GM18868 (cell line): ENCODE measurements around the gene EML1.
"Not testable (repeated sequence)": the region's sequence is repeated elsewhere in the genome, so short reads cannot be mapped to it uniquely, and the experiment has no call there.

Source experiments
- ATAC-seq: cut with Tn5 transposase; IDR thresholded peaks from one replicate; pipeline ENCODE4 v1.9.1; 2021; ENCODE audit warnings: mild to moderate bottlenecking, moderate library complexity; ENCODE audit not compliant: unreplicated experiment

EML1 gene

DNA sequence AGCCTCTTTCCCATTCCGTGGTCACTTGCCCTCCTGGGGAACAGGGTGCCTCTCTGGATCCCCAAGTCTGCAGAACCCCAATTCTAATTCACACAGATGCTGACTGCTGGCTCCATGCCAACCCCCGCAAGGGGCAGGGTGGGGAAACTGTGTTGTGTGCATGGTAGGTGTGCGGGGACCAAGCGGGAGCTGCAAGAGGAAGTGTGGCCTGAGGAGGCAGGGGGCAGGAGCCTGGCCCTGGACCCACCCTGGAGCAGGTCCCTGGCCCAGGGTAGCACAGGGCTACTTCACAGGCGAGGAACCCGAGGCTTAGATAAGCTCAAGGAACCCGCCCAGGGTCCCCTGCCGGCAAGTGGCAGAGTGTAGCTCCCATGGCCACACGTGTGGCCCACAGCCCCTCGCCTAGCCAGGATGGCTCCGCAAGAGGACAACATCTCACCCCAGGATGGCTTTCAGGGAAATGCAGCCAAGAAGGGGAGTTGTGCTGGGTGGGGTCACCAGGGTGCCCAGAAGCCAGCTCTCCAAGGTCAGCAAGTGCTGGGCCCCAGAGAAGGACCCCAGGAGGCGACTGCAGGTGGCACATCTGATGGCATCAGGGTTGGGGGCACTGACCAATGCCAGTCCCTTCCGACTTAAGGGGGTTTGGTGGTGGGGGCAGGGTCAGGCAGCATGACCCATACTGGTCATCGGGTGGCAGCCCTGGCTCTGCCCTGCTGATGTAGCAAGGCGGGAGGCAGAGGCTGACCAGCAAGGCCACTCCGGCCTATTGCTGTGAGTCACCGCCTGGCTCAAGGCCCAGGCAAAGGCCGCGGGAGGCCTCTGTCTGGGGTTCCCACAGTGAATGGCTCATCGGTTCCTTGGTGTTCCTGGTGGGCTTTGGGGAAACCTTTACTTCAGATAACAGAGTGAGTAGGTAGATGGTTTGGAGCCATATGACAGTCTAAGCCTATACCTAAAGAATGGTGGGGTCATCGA is 37.3 kb upstream of the EML1 start:
- ATAC-seq, result no peak

DNA sequence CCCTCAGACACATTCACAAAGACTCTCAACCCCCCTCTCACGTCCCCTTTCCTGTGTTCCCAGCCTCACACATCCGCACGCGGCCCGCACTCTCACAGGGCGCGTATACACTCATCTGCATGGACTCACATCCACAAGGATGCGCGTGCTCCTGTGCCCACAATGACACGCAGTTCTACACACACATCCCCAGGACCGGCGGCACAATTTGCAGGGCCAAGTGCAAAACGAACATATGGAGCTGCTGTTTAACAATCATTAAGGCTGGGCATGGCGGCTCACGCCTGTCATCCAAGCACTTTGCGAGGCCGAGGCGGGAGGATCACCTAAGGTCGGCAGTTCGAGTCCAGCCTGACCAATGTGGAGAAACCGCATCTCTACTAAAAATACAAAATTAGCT is 36.4 kb upstream of the EML1 start:
- no peak for ATAC-seq

- no peak for ATAC-seq
Observed at GRCh38 chr14:99757331-99758070, 35.7 kb upstream of the EML1 start.

GRCh38 chr14:99758121-99758821 is 34.9 kb upstream of the EML1 start:
- ATAC-seq, result no peak

DNA sequence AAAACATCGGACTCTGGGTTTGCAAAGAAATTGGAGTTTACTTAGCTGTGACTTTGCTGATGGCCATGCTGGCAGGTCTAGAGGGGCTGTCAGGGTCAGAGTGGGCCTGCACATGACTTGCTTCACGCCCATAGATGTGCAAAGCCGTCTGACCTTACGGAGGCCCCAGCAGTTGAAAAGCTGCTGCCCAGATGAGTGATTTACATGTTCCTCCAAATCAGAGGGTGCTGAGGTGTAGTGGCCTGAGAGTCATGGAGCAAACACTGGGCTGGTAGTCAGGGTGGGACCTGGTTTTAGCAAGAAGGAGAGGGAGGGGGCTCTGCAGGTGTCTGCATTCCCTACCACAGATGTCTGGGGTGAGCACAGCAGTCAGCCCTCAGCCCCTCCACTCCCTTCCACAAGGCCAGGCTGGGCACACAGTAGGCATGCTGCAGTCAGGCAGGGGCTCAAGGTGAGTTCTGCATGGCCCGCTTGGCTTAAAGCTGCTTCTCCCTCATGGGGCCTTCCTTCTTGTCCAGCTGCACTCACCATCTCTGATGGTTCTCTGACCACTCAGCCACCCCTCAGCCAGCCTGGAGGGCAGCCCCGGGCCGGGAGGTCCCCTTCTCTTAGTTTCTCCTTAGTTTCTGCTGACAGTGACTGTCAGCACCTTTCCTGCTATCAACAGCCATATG is 34.2 kb upstream of the EML1 start:
- ATAC-seq, result no peak

GRCh38 chr14:99759546-99759925 is 33.7 kb upstream of the EML1 start:
- no peak for ATAC-seq

DNA sequence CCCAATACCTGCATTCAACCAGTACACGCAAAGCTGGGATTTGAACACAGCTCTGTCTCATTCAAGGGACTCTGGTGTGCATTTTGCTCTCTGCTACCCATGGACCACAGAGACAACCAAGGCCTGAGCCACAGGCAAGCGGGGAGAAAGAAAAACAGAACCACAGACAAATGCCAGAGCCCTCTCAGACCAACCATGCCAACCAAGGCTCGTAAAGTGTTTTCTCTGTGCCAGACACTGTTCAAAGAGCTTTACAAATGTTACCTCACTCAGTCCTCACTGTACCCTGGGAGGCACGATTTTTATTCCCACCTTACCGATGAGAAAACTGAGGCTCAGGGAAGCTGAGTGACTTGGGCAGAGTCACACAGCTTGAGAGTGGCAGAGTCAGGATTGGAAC is 32.4 kb upstream of the EML1 start:
- ATAC-seq, result no peak

DNA sequence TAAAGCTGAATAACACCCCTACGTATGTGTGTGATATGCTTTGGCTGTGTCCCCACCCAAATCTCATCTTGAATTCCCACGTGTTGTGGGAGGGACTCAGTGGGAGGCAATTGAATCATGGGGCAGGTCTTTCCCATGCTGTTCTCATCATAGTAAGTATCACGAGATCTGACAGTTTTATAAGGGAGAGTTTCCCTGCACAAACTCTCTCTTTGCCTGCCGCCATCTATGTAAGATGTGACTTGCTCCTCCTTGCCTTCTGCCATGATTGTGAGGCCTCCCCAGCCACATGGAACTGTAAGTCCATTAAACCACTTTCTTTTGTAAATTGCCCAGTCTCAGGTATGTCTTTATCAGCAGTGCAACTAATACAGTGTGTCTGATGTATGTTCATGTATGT is 30.3 kb upstream of the EML1 start:
- not testable (repeated sequence) for ATAC-seq

- no peak for ATAC-seq
Observed at GRCh38 chr14:99763527-99764221, 29.5 kb upstream of the EML1 start.

- ATAC-seq, result no peak
Observed at GRCh38 chr14:99764222-99764706, 28.9 kb upstream of the EML1 start.

GRCh38 chr14:99768381-99768780 is 24.8 kb upstream of the EML1 start:
- no peak for ATAC-seq

- ATAC-seq, result no peak
Observed at GRCh38 chr14:99769123-99769522, 24.1 kb upstream of the EML1 start.

- no peak for ATAC-seq
Observed at GRCh38 chr14:99769799-99770198, 23.4 kb upstream of the EML1 start.

- ATAC-seq, result no peak
Observed at GRCh38 chr14:99772371-99773283, 20.6 kb upstream of the EML1 start.

- ATAC-seq, result no peak
Observed at GRCh38 chr14:99773521-99774497, 19.4 kb upstream of the EML1 start.

GRCh38 chr14:99774556-99775307 is 18.5 kb upstream of the EML1 start:
- ATAC-seq, result no peak

DNA sequence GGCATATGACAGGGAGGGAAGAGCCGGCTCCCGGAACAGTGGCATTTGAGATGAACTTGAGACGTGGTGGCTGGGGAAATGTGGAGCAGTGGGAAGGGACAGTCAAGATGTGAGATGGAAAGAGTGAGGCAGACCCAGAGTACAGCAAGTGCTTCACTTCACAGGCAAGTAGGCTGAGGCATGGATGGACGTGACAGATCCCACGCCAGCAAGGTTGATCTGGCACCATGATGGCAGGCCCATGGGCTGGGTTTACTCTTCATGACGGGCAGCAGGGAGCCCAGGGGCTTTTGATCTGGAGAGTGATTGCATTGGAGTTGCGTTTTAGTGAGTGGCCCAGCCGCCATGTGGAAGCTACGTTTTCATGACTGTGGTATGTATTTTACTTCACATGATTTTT is 17.9 kb upstream of the EML1 start:
- no peak for ATAC-seq
